HG03558 (cell line): Measurements from ENCODE around the gene TAF5L.

Experiments
- ATAC-seq: cut with Tn5 transposase; IDR thresholded peaks from one replicate; pipeline ENCODE4 v1.9.1; 2021; ENCODE audit warnings: moderate number of reproducible peaks; ENCODE audit not compliant: unreplicated experiment; ENCODE audit errors: extremely low read depth

The TAF5L gene

DNA sequence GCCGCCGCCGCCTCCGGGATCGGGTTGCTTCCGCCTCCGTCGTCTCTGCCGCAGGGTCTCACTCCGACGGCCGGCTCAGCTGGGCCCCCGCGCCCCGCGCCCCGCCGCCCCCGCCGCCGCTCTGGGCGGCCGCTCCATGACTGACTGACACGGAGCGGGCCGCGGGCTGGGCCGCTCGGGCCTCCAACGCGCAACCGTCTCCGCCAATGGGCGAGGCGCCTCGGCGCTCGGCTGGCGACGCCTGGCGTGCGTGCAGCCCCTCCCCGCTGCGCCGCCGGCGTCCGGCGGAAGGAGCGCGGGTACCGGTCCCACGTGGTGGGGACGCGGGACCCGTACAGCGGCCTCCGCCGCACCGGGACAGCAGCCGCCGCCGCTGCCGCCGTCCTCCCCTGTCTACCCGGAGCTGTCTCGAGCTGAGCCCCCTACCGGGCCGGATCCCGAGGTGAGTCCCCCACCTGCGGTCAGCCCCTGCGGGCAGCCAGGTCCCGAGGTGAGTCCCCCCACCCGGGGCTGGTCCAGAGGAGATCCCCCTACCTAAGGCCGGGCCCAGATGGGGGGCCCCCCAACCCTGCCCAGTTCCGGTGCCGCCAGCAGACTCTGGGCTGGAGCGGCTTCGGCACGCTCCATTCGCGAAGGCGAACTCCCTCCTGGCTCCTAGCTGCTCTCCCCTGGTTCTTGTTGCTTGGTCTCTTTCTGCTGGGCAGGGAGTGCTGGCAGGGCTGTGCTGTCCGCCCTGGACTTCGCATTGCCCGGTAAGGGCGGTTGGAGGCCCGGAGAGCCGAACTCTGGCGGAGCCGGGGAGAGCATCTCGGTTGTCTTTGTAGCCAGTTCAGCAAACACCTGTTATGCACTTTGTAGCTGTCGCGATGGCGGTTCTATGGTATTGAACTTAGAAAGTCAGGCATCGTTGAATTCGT, at the start of gene TAF5L, which contains the start of gene URB2:
Gene TAF5L (minus strand): TSS at position 208 of the 917 bp plus-strand sequence. CDS start 11,640 bp downstream, outside the sequence.
Gene URB2 (plus strand): TSS at position 333 of the 917 bp plus-strand sequence. CDS start 1,387 bp downstream, outside the sequence.
- peak; percentile 67 for ATAC-seq

DNA sequence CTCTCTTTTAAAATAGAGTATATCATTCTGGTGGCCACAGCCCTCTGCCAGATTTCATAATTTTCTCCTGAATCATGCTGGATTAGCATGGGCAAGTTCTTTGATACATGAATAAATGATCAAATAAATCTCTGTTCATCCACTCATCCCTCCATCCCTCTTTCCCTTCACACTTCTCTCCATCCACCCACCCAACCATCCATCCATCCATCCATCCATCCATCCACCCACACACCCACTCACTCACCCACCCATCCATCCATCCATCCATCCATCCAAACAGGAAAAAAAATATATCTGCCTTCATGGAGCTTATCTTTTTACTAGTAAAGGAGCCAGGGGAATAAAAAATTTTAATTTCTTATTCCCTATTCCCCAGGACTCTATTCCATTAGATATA, 49.5 kb upstream of the TAF5L start:
- no peak for ATAC-seq

DNA sequence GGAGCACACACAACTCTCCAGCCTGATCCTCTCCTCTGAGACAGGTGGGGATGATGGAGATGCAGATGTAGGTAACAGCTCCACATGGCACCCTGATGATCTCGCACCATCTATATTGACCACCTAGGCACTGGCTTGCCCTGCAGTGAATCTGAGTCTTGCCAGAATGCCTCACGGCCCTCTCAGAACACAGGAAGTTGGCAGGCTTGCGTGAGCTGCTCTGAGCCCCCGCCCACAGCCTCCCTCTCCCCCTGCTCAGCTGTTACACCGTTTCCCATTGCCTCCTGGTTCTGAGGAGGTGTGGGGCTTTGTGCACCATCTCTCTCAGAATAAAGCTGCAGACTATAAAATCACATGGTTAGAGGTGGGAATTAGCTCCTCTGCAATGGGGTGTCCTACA, 48.1 kb upstream of the TAF5L start:
- ATAC-seq = no peak

DNA sequence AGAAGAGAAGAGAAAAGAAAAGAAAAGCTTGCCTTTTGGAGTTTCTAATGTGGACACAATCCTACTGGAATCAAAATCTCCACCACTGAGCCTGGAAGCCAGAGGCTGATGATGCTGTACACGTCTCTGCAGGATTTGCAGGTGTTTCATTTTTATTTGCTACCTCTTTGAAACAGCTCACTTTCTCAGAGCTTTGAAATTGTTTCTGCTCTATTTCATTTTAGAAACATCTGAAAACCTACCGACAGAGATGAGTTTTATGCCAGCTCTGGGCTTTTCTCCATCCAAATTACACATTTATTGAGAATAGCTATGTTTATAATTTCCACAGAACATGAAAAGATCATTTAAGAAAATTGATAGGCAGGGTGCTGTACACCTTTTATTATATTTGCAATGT, 46.3 kb upstream of the TAF5L start:
- ATAC-seq = no peak

DNA sequence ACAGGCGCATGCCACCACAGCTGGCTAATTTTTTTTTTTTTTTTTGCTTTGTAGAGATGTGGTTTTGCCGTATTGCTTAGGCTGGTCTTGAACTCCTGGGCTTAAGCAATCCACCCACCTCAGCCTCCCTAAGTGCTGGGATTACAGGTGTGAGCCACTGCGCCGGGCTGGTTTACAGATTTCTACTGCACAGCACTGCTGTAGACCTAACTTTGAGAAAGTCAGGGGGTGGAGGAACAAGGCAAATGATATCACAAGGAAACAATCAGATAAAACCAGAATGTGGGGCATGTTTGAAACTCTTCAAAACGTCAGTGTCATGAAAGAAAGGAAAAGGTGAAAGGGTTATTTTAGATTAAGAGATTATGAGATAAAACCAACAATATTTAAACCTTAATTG, 45.4 kb upstream of the TAF5L start:
- no peak for ATAC-seq

DNA sequence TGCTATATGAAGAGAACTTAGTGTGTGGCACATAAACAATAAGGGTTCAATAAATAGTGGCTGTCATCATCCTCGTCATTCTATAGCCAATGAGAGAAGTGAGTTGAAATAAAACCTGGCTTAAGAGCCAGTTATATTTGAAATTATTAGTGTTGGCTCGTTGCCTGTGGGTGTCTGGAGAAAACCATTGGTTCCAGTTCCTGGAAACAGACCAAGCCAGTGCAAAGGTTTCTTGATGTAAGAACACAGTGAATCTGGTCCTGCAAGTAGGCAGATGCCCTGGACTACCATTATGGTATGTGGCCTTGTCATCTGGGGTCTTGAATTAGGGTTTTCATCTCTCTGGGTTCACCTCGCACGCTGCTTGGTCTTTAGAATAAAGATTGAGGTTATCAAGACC, 43.4 kb upstream of the TAF5L start:
- no peak for ATAC-seq

DNA sequence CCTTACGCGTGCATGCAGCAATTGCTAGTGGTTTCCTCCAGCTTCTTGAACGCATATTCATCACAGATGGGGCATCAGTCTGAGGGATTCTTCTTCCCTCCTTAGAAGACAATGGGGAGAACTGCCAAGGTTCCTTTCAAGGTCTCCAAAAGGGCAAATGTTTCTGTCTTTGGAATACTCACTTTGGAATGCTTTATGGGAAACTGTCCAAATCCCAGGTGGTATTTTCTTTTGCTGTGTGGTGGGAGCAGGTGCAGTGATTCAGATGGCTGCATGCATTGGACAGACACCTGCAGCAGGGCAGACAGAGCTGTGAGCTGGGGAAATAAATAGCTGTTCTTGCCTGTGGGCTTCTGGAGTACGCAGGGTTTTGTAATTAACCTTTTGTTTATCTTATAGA, 40.7 kb upstream of the TAF5L start:
- no peak for ATAC-seq

DNA sequence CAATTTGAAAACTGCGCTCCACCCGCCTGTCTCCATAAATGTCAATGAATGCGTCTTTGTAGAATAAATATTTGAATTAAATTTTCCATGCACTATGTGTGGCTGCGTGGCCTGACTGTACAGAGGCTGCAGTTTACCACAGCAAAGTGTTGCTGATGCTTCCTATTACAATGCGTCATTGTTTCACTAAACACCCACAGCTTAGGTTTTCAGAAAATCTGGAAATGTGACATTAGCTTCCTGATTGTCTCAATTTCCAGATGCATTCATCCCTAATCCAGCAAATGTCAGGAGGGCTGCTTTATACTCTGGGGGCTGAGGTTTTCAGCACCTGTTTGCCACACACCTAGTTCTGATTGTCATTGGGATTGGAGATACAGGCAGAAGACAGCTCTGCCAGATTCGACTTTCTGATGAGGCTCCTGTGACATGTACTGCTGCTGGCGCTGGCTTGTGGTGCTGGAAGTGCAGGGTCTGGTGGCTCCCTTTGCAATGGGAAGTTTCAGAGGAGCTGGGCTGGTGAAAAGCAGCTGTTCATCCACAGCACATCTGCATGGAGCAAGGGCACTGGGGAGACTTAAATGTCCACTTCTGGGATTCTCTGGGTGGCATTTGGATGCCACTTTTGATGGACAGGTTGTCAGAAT, 40.1 kb upstream of the TAF5L start:
- ATAC-seq = no peak

DNA sequence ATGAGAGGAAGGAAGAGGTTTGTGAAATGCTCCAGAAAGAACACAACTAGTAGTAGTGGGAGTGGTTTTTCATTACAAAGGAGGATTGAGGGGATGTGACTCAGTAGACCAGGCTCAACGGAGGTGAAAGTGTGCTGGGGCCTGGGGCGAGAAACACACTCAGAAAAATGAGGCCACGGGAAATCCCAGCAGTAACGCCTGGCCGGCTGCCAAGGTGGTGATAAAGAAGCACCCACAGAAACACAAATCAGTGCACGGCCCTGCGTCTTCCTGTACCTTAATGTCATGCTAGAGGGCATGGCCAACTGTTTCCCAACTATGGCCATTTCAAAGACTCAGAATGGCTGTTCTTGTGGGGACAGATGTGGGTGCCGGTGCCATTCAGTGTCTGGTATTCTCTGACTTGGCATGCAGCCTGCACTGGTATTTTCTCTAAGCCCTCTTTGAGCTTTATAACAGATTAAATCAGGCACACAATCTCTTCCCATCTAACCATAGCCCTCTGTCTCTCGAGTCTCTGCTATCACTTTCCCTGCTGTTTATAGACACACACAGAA, 38.3 kb upstream of the TAF5L start:
- peak; percentile 53 for ATAC-seq

DNA sequence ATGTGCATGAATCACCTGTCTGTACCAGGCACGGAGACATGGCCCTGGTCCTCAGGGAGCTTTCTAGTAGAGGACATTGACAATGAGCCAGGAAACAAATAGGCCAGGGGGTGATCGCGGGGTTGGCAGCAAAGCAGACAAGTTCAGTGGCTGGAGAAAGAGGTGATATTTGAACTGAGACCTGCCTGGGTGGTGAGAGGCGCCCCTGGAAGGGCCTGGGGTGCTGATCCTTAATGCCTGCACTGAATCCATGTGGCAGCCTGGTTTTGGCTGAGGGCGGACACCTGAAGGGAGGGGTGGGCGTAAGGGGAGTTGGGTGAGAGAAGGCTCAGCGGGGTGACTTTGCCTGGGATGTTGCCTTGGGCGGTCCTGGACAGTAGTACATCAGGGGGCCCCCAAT, 36.0 kb upstream of the TAF5L start:
- ATAC-seq = no peak

DNA sequence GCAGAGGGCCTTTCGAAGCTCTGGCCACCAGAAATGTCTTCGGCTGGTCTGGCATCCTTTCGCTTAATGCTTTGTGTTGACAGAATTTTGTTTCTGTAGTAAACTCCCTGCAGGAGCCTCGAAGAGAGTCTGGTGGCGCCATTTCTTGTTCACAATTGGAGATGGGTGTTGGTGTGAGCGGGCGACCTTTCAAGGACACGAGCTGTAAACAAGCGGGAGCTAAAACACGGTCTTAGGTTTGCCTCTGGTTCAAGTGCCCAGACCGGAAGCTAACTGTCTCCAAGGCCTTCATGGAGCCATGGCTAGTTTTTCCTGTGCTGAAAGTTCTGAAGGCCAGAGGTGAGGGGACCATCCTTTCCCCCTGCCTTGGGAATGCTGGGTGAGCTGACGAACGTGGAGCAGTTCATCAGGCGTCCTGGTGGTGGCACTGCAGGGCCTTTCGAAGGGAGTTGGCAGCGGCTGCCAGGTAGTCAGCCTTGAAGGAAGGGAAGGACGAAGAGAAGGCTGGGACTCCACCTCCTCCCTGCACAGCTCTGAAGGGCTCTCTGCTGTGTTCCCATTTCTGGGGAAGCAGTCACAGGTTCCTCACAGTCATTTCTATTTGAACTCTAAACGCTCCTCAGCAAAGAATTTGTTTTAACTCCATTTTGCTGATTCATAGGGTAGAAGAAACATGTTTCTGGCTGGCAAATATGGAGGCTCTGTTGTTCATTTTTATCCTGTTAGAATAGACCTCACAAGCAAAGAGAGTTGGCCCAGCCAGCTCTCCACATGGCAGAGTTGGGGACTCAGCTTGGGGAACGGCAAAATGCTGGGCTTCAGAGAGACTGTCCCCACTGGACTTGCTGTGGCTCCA, 35.3 kb upstream of the TAF5L start:
- no peak for ATAC-seq

DNA sequence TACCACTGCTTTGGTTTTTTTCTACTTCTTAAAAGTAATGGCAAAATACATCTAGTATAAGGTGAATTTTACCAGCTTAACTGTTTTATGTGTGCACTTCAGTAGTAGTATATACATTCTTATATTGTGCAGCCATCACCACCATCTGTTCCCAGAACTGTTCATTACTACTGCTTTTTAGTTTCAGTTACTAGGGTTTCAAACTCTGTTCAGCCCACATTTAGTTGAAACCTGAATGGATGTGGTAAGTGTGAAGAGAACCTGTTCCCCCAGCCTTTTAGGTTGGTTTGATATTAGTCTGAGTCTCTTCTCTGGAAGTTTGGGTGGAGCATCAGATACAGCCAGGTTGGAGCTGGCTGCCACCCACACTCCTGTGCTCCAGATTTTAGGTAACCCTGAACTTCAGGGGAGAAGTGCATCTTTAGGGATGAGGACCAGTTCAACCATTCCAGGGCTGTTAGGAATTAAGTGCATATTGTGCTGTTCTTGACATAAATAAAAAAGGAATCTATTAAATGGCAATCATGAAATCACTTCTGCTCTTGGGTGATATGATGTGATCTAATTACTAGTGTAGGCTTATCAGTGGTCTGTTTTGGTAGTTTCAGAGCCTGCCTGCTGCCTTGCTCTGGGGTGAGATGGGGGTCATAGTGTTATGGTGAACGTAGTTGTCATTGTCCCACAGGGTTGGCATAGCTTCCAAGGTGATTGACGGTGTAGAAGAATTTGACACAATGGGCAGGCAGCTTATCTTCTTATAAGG, 32.3 kb upstream of the TAF5L start:
- no peak for ATAC-seq

DNA sequence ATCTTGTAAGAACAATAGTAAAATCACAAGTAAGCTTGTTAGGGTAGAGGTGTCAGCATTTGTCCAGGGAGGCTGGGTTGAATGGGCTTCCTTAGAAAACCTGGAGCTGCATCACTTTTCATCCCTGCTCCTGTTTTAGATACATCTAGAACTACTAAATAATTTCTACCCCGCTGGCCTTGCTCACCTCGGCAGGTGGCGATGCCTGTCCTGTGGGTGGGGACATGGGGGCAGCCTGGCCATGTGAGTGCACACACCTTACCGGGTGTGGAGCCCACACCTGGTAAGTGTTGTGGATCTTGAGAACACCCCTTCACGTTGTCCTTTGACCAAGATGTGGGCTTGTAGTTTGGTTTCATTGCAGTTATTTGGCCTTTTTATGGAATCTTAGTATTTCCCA, 29.9 kb upstream of the TAF5L start:
- no peak for ATAC-seq

DNA sequence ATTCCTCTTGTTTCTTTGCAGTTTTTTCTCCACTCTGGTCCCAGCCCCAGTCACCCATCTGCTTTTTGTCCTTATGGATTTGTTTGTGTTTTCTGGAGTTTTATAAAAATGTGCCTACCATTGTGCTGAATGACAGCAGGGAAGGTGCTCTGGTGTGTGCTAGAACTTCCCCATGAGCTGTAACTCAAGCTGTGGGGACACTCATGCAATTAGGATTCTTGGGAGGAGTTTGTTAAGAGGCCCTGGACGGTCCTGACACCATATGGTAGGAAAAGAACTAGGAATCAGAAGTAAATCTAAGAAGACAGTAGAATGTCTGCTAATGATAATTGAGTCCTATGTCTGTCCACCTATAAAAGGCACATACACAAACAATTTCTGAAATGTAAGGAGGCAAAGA, 27.5 kb upstream of the TAF5L start:
- no peak for ATAC-seq

DNA sequence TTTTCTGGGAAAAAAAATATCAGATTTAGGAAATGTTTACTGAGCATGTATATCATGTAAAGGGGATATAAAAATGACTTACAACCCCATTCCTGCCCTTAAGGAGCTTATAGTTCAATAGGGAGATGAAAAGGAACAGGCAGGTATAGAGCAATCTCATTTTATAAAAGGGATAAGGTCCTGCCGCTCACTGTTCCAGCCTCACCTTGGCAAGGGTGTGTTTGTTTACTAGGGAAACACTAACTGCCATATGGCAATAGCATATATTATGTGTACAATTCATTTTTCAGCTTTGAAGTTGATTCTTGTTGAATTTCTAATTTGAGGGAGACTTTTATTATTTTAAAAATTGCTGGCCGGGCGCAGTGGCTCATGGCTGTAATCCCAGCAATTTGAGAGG, 25.6 kb upstream of the TAF5L start:
- no peak for ATAC-seq

DNA sequence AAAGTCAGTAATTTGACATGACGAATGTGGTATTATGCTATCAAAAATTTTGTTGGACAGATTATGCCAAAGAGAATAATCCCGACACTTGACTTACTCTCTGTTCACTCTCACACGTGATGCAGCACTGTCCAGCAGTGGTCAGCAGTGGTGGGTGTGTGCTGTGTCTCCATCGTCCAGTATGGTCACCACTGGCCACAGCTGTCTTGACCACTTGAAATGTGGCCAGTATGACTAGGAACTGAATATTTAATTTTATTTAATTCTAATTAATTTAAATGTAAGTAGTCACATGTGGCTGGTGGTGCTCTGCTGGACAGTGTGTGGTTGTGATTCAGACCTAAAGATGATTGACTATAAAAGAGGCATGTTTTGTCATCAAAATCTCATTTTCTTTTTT, 24.1 kb upstream of the TAF5L start:
- ATAC-seq = no peak

DNA sequence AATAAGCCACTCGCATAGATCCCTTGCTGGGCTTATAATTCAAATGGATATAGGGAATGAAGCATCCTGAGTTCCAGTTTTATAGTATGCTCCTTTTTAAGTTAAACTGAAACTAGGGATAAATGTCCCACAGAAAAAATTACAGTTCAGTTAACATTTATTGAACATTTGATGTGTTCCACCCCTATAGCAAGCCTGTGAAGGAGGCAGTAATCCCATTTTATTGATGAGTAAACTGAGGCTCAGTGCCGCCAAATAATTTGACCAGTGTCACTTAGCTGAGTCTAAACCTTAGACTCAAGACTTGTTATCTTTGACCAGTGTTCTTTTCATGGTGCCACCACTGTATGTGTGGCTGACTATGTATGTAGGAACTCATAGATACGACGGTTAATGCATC, 22.5 kb upstream of the TAF5L start:
- ATAC-seq = no peak

DNA sequence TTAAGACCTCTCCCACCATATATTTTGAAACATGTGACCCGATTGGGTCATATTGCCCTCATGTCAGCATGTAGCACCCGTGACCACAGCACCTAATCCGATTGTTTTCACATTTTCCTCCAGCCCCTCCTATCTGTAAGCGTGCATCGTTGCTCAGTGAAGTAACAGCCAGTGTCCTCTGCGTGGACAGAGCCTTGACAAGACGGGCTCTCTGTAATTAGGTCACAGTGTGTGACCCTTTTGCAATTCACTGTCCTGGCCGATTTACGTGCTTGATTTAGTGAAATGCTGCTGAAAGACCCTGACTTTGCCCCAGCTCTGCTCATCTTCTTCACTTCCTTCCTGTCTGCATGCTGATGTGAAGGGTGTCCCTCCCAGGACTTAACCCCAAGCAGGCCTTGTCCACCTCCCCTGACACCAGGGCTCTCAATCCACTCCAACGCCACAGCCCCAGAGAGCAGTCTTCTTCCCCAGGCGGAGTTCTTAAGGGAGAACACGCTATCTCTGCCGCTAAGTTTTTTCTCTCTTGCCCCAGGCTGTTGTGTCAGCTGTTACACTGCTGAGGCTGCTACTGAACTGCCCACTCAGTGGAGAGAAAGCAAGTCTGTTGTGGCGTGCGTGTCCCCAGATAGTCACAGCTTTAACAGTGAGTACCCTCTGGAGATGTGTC, 19.5 kb upstream of the TAF5L start:
- ATAC-seq = no peak
